Fibroblast of upper back skin (primary cell): Measurements from ENCODE around the gene HCN2.

Experiments
- DNase-seq: peaks from one replicate; pipeline ENCODE4 v3.0.0-alpha.2; 2013

Gene HCN2

DNA sequence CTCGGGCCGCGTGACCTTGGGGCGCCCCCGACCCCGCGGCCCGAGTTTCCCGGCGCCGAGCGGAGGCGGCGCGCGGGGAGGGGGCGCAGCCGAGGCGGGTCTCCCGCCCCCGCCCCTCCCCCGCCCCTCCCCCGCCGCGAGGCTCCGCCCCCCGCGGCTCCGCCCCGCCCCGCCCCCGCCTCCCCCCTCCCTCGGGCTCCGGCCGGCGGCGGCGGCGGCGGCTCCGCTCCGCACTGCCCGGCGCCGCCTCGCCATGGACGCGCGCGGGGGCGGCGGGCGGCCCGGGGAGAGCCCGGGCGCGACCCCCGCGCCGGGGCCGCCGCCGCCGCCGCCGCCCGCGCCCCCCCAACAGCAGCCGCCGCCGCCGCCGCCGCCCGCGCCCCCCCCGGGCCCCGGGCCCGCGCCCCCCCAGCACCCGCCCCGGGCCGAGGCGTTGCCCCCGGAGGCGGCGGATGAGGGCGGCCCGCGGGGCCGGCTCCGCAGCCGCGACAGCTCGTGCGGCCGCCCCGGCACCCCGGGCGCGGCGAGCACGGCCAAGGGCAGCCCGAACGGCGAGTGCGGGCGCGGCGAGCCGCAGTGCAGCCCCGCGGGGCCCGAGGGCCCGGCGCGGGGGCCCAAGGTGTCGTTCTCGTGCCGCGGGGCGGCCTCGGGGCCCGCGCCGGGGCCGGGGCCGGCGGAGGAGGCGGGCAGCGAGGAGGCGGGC, at the start of gene HCN2:
TSS of gene HCN2 (plus strand) at position 189 of the 703 bp plus-strand sequence. CDS start at position 254, 65 bp downstream.
- DNase-seq, result no peak

DNA sequence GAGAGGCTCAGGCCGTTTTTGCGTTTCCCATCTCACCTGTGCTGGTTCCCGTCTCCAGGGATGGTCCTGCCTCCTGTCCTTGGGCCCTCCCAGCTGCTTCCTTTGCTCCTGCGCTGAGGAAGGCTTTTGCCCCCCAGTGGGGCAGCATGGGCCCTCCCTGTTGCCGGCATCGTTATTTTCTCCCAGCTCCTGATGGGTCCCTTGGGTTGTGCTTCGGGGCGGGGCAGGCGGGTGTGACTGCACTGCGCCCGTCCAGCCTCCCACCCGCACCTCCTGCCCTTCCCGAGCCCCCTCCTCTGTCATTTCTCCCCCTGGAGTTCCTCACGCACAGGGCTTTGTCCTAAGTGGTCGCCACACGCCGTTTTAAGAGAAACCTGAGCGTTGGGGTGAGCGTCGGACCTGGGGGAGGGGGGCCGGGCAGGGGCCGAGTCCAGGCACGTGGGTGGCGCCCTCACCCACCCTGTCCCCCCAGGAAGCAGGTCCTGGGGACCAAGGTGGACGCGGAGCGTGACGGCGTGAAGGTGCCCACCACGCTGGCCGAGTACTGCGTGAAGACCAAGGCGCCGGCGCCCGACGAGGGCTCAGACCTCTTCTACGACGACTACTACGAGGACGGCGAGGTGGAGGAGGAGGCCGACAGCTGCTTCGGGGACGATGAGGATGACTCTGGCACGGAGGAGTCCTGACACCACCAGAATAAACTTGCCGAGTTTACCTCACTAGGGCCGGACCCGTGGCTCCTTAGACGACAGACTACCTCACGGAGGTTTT, 48.6 kb upstream of the HCN2 start:
- no peak for DNase-seq

DNA sequence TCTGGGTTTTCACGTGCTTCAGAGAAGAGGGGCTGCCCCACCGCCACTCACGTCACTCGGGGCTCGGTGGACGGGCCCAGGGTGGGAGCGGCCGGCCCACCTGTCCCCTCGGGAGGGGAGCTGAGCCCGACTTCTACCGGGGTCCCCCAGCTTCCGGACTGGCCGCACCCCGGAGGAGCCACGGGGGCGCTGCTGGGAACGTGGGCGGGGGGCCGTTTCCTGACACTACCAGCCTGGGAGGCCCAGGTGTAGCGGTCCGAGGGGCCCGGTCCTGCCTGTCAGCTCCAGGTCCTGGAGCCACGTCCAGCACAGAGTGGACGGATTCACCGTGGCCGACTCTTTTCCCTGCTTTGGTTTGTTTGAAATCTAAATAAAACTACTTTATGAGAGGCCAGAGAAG, 48.0 kb upstream of the HCN2 start:
- DNase-seq, result no peak

DNA sequence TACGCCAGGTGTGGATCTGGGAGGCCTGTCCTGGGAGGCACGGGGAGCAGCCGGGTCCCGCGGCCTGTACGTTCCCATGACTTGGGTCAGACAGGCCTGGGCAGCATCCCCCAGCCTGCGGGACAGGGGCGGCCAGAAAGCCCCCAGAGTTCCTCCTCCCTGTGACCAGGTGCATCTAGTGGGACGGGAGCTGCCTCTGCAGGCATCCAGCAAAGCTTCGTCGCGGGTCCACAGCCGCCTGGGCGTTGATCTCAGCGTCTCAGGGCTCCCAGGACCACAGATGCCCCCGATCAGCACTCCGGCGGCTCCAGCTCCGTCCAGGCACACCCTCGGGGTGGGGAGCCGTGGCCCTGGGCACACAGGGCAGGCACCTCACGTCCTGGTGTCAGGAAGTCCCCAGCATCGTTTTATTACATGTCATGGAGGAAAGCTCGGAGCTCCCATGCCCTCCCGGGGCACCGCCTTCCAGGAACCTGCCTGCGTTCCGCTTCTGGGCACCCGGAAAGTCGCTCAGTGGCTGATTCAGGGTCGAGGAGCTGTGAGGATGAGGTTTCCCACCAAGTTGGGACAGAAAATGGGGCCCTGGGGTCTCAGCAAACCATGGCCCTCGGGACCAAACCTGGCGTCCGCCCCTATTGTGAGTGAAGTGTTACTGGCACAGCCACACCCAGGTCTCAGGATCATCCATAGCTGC, 47.4 kb upstream of the HCN2 start:
- DNase-seq, result no peak

DNA sequence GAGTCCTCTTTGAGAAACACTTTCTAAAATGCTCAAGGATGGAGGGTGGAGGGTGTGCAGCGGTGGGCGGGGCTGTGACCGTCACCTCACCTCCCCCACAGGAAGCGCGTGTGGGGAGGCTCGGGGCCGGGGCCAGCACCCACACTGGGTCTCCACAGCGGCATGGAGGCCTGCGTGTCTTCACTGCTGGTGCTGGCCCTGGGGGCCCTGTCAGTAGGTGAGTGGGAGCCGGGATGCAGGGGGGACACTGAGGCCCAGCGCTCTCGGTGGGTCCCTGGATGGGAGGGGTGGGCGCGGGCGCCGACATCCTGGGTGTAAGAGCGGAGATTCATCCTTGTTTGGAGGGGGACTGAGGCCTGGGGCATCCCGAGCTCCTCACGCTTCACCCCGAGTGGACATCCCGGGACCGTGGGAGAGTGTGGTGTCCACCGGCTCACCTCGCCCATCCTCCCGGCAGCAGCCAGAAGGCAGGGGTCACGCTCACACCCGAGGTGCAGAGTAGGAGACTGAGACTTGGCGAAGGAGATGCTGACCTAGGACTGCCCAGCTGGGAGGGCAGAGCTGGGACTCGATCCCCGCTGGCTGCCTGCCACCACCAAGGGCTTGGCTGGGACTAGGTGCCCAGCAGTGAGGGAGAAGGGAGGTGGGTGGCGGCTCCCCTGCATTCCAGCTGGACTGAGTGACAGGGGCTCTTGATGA, 45.6 kb upstream of the HCN2 start, which contains the start of gene GZMM:
TSS of gene GZMM (plus strand) at position 144 of the 699 bp plus-strand sequence. CDS start at position 163, 19 bp downstream.
- no peak for DNase-seq

DNA sequence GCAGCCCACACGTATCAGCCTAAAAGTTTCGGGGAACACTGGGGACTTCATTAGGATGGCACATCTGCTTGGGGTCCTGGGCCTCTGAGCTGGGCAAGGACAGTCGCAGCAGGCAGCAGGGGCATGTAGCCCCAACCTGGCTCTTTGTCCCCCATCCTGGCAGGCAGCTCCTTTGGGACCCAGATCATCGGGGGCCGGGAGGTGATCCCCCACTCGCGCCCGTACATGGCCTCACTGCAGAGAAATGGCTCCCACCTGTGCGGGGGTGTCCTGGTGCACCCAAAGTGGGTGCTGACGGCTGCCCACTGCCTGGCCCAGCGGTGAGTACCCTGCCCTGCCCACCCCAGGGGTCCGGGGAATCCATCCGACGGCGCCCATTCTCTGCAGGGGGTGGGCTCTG, 42.6 kb upstream of the HCN2 start:
- DNase-seq, result no peak

DNA sequence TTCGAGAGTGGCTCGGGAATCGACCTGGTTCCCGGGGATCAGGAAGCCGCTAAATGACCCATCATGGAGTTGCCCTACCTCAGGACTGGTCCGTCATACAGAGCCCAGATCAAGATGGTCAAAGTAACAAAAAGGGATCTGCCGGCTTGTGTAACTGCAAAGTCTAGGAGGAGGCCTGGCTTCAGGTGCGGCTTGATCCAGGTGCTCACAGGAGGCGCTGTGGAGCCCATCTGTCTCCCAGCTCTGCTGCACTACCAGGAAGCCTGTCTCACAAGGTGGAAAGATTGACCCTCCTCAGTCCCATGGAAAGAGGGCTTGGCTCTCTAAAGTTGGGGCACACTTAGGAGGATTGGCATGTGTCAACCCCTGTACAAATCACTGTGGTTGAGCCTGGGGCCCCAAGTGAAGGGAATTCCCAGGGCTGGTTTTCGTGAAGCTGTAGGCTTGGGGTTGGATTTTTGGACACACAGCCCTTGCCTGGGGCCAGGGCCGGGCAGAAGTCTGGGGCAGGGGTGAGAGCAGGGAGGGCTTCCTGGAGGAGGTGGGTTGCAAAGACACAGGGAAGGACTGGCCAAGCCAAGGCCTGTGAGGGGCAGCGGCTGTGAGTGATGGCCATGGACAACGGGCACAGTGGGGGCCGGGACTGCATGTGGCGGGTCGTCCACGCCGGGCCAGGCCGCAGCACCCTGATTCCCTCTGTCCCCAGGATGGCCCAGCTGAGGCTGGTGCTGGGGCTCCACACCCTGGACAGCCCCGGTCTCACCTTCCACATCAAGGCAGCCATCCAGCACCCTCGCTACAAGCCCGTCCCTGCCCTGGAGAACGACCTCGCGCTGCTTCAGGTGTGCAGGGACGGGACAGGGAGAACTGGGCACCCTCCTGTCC, 41.6 kb upstream of the HCN2 start:
- no peak for DNase-seq

DNA sequence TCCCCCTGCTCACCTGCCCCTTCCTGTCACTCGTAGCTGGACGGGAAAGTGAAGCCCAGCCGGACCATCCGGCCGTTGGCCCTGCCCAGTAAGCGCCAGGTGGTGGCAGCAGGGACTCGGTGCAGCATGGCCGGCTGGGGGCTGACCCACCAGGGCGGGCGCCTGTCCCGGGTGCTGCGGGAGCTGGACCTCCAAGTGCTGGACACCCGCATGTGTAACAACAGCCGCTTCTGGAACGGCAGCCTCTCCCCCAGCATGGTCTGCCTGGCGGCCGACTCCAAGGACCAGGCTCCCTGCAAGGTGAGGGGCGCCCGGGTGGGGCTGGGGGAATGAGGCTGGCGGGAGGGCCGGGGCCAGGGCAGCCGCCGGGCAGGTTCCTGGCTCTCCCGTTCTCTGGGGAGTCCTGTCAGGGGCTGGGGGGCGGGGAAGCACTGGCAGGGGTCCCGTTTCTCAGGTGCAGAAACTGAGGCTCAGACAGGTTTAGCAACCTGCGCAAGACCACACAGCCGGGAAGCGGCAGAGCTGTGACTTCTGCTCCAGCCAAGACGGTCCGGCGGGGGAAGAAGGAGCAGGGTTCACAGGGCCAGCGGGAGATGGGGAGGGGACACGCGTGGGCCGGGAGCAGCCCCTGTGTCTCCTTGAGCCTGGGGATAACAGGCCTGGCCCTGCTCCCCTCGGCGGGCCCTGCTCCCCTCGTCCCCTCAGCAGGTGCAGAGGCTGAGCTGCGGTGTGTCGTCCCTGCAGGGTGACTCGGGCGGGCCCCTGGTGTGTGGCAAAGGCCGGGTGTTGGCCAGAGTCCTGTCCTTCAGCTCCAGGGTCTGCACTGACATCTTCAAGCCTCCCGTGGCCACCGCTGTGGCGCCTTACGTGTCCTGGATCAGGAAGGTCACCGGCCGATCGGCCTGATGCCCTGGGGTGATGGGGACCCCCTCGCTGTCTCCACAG, 40.5 kb upstream of the HCN2 start:
- DNase-seq, result no peak

DNA sequence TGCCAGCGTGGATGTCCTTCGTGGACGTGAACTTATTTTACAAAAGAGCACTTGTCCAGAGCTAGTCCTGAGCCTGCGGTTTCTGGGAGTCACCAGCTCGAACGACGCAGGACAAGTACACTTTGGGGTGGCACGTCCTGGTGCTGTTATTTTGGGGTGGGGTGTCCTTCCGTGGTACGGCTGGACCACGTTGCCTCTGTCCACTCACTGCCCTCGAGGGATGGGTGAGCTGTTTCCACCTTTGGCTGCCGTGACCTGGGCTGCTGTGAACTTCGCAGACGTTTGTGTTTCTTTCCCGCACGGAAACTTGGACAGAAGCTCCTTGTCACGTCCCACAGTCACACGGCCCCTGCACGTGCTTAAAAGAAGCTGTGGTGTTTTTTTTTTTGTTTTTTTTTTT, 34.9 kb upstream of the HCN2 start:
- no peak for DNase-seq

DNA sequence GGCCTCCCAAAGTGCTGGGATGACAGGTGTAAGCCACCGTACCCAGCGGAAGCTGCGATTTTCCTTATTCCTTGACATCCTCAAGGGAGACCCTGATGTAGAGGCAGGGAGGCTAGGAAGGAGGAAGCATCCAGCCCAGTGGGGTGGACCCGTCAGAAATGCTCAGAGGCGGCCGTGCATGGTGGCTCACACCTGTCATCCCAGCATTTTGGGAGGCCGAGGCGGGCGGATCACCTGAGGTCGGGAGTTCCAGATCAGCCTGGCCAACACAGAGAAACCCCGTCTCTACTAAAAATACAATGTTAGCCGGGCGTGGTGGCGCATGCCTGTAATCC, 34.2 kb upstream of the HCN2 start:
- DNase-seq, result no peak

DNA sequence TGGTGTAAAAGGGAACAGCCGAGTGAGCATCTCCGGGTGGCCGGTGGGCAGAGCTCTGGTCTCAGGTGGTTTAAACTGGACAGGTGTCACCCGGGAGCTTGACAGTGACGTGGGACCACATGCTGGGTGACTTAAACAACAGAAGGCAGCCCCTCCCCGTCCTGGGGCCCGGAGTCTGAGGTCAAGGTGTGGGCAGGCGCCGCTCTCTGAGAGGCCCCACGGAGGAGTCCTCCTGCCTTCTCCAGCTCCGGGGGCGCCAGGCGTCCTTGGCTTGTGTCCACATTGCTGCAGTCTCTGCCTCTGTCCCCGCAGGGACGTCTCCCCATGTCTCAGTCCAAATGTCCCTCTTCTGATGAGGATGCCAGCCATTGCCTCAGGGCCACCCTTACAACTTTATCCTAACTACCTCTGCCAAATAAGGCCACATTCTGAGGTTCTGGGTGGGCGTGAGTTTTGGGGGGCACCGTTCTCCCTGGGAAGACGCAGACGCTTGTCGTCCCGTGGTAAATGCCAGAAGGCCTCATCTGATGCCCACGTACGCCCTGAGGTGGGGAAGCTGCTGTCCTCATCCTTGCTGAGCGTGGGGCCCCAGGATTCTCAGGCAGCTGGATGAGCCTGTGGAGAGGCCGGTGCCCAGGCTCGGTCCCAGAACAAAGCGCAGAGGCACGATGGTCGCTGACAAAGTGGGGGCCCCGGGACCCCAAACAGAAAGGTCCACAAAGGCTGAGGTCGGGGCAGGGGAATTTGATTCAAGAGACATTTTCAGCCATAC, 32.9 kb upstream of the HCN2 start:
- no peak for DNase-seq

DNA sequence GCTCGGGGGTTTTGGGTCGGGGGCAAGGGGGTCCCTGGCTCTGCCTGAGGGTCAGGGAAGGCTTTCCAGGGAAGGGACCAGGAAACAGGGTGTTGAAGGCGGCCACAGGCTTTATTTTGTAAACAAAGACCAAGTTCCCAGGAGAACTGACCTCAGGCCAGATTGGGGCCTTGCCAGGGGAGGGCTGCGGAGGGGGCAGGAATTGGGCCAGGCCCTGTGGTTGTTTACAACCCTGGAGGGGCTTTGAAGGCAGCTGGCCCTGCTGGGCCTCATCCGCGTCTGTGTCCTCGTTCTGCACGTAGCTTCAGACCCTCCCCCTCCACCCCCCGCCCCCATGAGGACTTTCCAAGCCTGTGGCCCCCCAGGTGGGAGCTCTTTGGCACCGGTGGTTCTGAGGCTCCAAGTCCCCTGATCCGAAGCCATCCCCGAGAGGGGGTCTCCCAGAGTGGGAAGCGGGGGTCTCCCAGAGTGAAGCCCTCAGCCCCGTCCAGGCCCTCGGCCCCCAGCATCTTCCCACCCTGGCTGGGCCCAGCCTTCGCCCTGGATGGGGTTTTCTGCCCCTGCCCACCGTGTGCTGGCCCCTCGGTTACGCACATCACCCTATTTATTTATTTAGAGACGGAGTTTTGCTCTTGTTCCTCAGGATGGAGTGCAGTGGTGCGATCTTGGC, 30.8 kb upstream of the HCN2 start:
- no peak for DNase-seq

DNA sequence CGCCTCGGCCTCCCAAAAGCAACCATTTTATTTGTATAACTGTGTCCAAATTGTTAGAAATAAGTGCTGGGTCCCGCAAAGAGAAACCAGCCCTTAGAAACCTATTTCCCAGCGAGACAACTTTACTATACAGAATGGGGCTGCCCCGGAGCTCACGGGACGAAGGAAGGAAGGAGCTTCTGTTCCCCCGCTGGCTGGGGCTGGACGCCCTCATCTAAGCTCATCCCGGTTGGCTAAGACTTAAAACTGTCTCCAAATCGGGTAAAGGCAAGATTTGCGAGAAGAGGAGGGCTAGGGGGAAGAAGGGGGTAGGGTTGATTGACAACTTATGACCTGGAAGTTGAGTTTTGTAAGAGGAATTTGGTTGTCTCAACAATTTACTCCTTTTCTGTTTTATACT, 29.6 kb upstream of the HCN2 start:
- DNase-seq, result no peak

DNA sequence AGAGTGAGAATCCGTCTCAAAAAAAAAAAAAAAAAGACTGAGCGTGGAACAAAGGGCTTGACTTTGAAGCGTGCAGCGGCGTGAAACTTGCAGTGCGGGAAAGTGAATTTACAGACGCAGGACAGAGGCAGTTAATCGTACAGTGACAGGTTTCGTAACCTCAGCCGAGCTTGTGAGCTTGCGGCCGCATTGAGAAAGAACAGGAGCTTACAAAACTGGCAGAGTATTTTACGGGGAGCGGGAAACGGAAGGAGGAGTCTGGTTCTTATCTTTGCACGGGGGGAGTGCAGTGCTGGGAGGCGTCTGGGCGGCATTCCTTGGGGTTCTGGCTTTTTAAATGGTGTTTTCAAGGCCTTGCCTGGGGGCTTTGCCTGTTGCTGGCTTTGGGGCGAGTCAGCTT, 23.3 kb upstream of the HCN2 start:
- peak; percentile 51 for DNase-seq

DNA sequence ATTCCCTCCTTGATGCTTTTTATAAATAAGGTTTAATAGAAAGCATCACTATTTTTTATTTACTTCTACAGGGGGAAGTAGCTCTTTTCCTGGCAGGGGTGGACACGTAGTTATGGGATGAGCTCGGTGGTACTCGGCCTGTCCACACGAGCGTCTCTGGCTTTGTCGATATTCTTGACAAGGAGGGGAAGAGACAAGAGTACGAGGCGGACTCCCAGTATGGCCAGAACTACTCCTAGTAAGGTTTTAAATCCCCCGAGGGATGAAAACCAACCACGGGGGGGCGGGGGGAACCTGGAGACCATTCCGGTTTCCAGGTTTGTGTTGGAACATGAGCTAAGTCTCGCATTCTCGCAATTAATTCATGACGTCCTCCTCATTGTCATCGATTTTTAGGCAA, 22.8 kb upstream of the HCN2 start:
- no peak for DNase-seq

DNA sequence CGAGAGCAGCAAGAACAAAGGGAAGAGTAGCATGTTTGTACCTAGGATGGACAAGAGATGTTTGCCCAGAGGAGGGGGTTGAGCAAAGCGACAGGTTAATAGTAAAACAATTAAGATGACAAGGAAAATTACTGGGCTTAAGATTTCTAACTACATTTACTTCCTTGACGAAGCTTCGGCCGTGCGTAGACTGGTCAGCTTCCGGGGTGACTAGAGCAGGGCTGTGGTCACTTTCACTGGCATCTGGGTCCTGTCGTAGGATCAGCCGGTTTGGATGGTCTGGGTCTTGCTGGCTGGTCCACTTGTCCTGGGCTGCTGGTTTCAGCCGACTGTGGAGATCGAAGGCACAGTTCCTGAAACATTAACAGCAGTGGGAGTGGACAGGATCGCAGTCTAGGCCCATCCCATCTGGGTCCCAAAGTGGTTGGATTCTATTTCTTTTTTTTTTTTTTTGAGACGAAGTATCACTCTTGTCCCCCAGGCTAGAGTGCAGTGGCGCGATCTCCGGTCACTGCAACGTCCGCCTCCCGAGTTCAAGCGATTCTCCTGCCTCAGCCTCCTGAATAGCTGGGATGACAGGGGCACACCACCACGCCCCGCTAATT, 22.3 kb upstream of the HCN2 start:
- DNase-seq, result no peak

DNA sequence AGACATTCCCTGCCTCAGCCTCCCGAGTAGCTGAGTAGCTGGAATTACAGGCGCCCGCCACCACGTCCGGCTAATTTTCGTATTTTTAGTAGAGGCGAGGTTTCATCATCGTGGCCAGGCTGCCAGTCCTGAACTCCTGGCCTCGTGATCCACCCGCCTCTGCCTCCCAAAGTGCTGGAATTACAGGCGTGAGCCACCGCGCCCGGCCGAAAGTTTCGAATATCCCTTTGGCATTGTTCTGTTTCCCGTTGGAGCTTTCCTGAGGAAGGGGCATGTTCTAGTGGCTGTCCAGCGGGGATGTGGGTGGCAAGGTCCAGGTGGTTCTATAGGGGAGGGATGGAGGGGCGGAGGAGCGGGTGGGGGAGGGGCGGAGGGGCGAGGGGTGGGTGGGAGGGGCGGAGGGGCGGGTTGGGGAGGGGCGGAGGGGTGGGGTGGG, 19.4 kb upstream of the HCN2 start:
- DNase-seq, result no peak

DNA sequence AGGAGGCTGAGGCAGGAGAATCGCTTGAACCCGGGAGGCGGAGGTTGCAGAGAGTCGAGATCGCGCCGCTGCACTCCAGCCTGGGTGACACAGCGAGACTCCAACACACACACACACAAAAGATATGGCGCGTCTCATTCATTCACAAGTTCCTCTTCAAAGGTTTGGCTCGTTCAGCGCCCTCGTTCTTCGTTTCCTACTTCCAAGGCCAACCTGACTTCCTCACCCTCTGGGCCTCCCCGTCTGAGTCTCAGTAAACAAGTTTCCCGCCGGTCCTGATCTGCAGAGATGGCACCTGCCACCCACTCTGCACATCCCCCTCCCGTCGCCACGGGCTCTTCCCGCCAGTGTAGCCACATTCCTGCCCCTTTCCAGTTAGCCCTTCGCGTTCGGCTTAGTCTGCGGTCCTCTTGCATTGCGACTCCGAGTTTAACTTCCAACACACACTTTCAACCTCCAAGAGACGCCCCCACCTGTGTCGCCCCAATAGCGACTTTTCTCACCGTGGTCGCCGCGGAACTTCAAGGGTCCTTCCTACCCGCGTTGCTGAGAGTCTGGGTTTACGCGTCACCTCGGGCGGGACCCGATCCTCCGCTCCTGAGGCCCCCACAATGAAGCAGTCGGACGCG, 18.6 kb upstream of the HCN2 start:
- DNase-seq, result no peak

DNA sequence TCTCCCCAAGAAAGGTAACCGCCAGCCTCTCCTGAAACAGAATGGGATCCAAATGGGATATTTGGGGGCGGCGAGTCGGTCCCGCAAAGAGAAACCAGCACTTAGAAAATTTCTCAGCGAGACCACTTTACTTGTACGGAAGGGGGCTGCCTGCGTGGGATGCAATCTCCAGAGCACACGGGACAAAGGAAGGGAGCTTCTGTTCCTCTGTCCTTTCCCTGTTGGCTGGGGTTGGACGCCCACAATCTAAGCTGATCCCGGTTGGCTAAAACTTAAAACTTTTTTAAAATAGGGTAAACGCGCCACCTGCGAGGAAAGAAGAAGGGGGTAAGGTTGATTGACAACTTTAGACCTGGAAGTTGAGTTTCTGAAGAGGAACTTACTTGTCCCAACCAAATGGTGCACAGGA, 18.1 kb upstream of the HCN2 start:
- DNase-seq, result no peak
